Hindlimb muscle (tissue), 1 donor: ENCODE measurements around the gene FAM72D. TPM values are rescaled to one million over a fixed set of nuclear protein-coding genes. Genes with fewer than 3 reads are reported as not detected.
"Not testable (repeated sequence)": the region's sequence is repeated elsewhere in the genome, so short reads cannot be mapped to it uniquely, and the experiment has no call there.

Experiments used
- DNase-seq: peaks from one replicate; pipeline ENCODE4 v3.0.0-alpha.2; 2013
- polyA plus RNA-seq: library from polyadenylated mRNA; unstranded; fragments of 120-200 nt; gene quantifications from one replicate; pipeline ENCODE4 v1.2.1, GENCODE V29; 2013; ENCODE audit not compliant: insufficient read length

The FAM72D gene
- polyA plus RNA-seq, 1 donor = 2.8 TPM

GRCh38 chr1:145093517-145094149 is 2.1 kb upstream of the FAM72D start:
- DNase-seq = peak; percentile 10

- DNase-seq = not testable (repeated sequence)
Measured at GRCh38 chr1:145094655-145095211, 1.0 kb upstream of the FAM72D start.

DNA sequence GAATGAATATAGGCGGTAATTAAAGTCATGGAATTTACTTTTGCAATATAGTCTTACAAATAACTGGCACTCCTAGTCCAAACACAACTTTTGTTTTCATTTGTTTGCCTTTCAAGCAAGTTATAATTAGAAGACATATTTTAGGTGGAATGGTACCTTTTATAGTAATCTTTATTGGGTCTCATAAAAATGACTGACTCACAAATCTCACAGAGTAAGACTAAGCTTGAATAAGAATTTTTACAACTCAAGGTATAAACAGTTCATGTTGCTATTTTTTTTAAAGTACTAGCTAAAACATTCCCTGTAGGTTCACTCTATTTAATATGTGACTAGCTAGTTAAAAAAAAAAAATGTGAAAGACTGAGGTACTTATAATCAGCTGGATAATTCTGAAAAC is 6.0 kb downstream of the FAM72D start:
- DNase-seq = not testable (repeated sequence)

- DNase-seq = not testable (repeated sequence)
Measured at GRCh38 chr1:145103294-145103693, 7.5 kb downstream of the FAM72D start.

DNA sequence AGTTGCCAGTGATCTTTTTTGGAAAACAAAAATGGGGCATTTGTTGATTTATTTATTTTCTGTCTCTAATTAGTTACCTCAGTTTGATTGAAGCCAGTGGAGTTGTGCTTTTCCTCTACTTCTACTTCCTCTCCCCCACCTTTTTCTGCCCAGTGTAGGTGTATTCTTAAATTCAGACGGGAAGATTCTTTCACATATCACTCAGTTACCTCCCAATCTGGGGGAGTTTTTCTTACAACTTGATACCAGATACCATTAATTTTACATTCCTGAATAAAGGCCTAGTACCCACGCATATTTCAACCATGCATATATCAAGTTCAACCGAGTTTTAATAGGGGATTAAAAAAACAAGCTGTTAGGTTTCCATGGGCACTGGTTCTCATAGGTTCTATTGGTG is 15.9 kb downstream of the FAM72D start:
- not testable (repeated sequence) for DNase-seq

DNA sequence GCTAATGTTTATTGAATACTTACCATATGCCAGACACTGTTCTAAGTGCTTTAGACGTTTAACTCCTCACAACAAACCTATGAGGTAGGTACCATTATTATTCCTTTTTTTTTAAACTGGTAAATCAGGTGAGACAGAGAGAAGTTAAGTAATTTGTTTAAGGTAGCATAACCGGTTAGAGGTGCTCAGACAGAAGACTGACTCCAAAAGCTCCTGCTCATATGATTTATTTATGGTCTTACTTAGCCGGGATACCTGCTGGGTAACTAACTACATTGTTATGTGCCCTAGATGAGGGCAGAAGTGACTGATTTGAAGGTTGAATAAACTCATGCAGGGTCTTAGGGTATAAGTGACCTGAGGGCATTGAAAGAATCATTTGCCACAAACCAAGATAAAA is 16.9 kb downstream of the FAM72D start:
- not testable (repeated sequence) for DNase-seq

DNA sequence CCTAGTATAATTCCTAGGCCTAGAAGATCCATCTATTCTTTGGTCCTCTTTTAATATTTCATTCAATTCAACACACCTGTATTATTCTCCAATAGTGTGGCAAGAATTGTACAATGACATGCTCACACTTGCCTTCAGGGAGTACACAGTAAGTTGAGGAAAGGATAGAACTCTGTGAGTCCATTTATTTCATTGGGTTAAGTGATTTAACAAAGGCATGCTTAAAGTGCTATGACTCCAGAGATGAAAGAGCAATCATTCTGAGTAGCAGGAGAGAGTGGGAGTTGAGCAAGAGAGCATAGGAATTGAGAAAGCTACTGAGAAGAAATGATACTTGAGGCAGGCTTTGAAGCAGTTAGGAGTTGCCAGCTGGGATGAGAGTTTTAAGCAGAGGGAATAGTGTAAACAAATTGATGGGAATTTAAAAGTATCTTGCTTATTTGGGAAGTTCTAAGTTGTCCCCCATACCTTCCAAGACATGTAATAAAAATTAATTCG is 18.8 kb downstream of the FAM72D start:
- not testable (repeated sequence) for DNase-seq

- not testable (repeated sequence) for DNase-seq
Measured at GRCh38 chr1:145115587-145116493, 20.1 kb downstream of the FAM72D start.

GRCh38 chr1:145119842-145120241 is 24.1 kb downstream of the FAM72D start:
- DNase-seq = not testable (repeated sequence)

GRCh38 chr1:145122344-145123061 is 26.7 kb downstream of the FAM72D start:
- not testable (repeated sequence) for DNase-seq

GRCh38 chr1:145123062-145123395 is 27.3 kb downstream of the FAM72D start:
- DNase-seq = not testable (repeated sequence)

DNA sequence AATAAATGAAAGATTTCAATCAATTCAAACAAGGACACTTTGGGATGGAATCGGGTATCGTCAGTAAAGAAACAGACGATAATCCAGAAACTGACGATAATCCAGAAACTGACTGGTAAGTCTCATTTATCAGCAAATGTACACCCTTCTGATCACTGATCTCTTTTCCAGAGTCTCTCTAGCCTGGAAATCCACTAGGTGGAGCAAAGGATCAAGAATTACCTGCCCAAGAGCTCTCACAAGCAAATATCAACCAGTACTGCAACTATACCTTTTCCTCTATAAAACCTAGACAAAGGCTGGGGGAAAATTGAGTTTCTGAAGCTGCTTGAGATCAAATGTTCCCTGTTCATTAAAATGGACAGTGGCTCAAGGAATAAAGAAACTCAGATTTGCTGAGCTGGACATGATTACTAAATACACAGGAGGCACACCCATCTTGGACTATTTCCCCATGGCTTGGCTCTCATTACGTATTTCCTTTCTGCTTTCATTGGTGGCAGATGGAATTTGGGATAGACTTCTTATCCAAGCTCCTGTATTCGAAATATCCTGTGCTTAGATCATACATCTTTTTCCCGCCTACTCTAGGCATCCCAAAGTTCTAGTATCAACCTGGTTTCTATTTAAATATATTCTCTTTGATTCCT is 28.3 kb downstream of the FAM72D start:
- DNase-seq = not testable (repeated sequence)

DNA sequence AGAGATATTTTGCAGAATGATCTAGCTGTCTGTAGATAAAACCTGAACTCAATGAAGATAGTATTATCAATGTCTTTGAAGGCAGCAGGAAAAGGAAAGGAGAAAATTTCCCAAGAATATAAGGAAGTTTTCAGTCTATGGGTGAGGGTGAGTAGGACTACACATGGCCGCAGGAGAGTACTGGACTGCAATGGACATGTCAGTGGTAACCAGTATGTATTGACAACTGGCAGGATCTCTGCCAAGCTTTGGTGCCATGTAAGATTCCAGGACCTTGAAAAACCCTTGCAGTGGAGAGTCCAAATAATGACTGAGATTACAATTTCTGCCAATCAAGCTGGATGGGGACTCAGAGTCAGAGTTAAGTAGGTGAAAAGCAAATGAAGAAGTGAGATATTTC is 29.3 kb downstream of the FAM72D start:
- not testable (repeated sequence) for DNase-seq

DNA sequence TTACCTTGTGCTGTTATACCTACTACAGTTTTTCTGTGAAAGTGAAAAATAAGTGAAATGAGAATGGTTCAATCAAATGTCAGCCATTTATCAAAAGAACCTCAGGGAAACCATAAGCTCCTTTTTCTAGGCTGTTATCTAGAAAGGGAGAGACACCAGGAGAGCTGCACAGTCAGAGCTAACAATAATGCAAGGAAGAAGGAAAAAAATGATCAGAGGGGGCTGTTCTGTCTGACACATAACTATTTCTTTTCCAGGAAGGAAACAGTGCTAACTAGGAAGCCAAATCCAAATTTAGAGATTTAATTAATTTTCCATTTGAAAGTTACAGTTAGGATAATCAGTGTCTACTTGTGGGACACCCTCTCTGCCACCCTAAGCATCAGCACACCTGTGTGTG is 31.4 kb downstream of the FAM72D start:
- not testable (repeated sequence) for DNase-seq

- not testable (repeated sequence) for DNase-seq
Measured at GRCh38 chr1:145128697-145129469, 33.1 kb downstream of the FAM72D start.

GRCh38 chr1:145134476-145134875 is 38.7 kb downstream of the FAM72D start:
- DNase-seq = not testable (repeated sequence)

- DNase-seq = not testable (repeated sequence)
Measured at GRCh38 chr1:145140549-145140948, 44.8 kb downstream of the FAM72D start.

DNA sequence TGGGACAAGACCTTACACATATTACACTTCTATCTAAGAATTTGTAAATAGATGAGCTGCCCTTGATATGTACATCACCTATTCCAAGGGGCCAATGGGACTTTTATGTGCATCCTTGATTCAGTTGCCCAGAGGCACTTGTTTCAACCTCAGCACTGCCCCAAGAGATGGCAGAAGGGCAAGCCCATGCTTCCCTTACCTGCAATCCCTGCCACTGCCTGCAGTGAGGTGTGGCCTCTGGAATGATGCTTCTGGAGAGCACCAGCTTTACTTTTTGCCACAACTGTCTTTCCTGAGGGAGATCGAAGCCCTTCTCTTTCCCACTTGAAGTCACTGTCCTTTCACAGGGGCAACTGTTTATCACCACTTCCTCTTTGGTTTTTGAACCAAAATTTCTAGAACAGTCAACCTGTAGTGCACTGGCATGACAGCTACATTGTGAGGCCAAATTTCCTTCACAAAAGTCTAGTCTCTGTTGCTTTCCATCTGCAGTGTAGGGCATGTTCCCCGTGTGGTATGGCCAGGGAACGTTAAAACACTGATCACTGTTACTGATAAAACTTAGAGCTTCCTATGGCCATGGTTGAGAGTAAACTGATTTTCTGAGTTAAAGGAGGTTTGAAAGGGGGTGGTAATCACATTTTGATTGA is 48.6 kb downstream of the FAM72D start:
- DNase-seq = not testable (repeated sequence)

- DNase-seq = not testable (repeated sequence)
Measured at GRCh38 chr1:145146308-145146707, 50.5 kb downstream of the FAM72D start.

DNA sequence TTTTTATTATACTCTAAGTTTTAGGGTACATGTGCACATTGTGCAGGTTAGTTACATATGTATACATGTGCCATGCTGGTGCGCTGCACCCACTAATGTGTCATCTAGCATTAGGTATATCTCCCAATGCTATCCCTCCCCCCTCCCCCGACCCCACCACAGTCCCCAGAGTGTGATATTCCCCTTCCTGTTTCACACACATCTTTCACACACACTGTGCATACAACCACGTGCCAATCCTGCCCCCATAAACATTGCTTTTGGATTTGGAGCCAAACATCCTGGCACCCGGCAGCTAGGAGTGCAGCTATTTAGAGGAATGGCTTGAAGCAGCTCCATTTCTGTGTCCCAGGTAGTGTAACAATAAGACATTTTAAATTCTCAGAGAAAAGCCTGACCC is 51.4 kb downstream of the FAM72D start:
- not testable (repeated sequence) for DNase-seq

DNA sequence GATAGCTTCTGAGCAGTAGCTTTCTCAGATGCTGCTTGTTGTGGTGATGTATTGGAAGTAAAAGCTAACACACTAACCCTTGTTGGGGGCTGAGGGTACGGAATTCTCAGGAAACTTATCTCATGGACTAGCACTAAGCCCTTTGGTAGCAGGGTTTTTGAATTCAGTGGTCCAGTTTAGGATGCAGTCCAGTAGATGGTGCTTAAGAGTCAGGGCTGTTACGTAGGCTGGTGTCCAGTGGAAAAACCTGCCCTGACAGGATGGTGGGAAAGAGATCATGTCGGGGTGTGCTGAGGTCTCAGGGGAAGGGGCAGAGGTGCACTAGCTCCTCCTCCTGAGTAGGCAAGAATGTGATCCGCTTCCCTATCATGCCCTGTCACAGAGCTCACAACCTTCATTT is 59.6 kb downstream of the FAM72D start:
- not testable (repeated sequence) for DNase-seq
